HepG2 (cell line): Measurements from ENCODE around the gene VAV2. TPM values are rescaled to one million over a fixed set of nuclear protein-coding genes. Genes with fewer than 3 reads are reported as not detected.

Experiments
- ATAC-seq: fragments of 200-7000 bp; cut with Tn5 transposase; 3 replicates; pipeline ENCODE4 v1.9.1; 2020; ENCODE audit warnings: mild to moderate bottlenecking, moderate library complexity
- BruUV-seq: library from RNA; stranded (reverse); fragments of 400-500 nt; replicated peaks from 2 replicates; lab custom pipeline; 2021; lab: Mats Ljungman, UMichigan
- CTCF ChIA-PET: fragments of 300-600 bp; formaldehyde crosslinking; extraction: SDS; loops from one replicate; lab custom pipeline; 2021; ENCODE audit warnings: low total read pairs, inconsistent platforms, low intra/inter-chr PET ratio; lab: Yijun Ruan, JAX
- POLR2A ChIA-PET: fragments of 350-600 bp; sonication (Branson Sonifier 250); formaldehyde crosslinking; loops from one replicate; lab custom pipeline; 2020; ENCODE audit warnings: antibody characterized with exemption, inconsistent platforms; lab: Yijun Ruan, JAX
- DNase-seq: peaks from one replicate; pipeline ENCODE4 v3.0.0-alpha.2; 2015; ENCODE audit warnings: low spot score
- FAIRE-seq: peaks from 3 replicates; lab custom pipeline; 2011; peaks lifted over from hg19 to GRCh38; lab: Jason Lieb, UNC
- H2AFZ ChIP-seq: one replicate; pipeline ENCODE4 v1.6.1; 2011; ENCODE audit warnings: low read length, inconsistent platforms
- H3K27ac ChIP-seq: fragments of 300-600 bp; 3 replicates; pipeline ENCODE4 v1.8.0; 2011; ENCODE audit warnings: mixed run types, mild to moderate bottlenecking, mixed read lengths, low read length, inconsistent platforms; ENCODE audit not compliant: insufficient read depth; ENCODE audit errors: extremely low read length
- H3K27me3 ChIP-seq, 2 experiments: fragments of 200-600 bp in 1 of 2; 2 replicates in 1 of 2; 3 replicates in 1 of 2; pipeline versions ENCODE4 v1.6.0 to v1.8.0; 2011; ENCODE audit warnings: low read length in 2 of 2, mild to moderate bottlenecking in 2 of 2, moderate library complexity in 2 of 2, inconsistent platforms in 1 of 2; ENCODE audit not compliant: insufficient read depth in 2 of 2, control insufficient read depth in 1 of 2
- H3K36me3 ChIP-seq, 2 experiments: fragments of 200-600 bp in 1 of 2; replicated peaks in 1 of 2; 2 replicates in 1 of 2; 3 replicates in 1 of 2; pipeline versions ENCODE4 v1.5.1 to v1.8.0; 2011; ENCODE audit warnings: low read length in 2 of 2, inconsistent platforms in 1 of 2; ENCODE audit not compliant: insufficient read depth in 2 of 2, control insufficient read depth in 1 of 2
- H3K4me1 ChIP-seq: 2 replicates; pipeline ENCODE4 v1.5.1; 2012; ENCODE audit warnings: low read length, inconsistent platforms; ENCODE audit not compliant: insufficient read depth
- H3K4me2 ChIP-seq: 2 replicates; pipeline ENCODE4 v1.6.0; 2011; ENCODE audit warnings: low read depth, low read length, inconsistent platforms
- H3K4me3 ChIP-seq, 3 experiments: fragments of 200-600 bp in 1 of 3; sonication (generic), shearing (Covaris generic) in 1 of 3; replicated peaks in 1 of 3; 2 replicates each; pipeline ENCODE4 v1.5.1; 2011 to 2016; ENCODE audit warnings: low read length in 3 of 3, inconsistent platforms in 2 of 3, low read depth in 2 of 3, mild to moderate bottlenecking in 2 of 3, control low read depth in 1 of 3, mixed read lengths in 1 of 3; ENCODE audit not compliant: insufficient read depth in 1 of 3
- H3K79me2 ChIP-seq: one replicate; pipeline ENCODE4 v1.6.1; 2011; ENCODE audit warnings: low read length, inconsistent platforms; ENCODE audit not compliant: insufficient read depth
- H3K9ac ChIP-seq: 2 replicates; pipeline ENCODE4 v1.6.0; 2011; ENCODE audit warnings: mild to moderate bottlenecking, low read depth, low read length, inconsistent platforms; ENCODE audit not compliant: insufficient read depth
- H3K9me3 ChIP-seq: 2 replicates; pipeline ENCODE4 v1.5.1; 2012; ENCODE audit warnings: mild to moderate bottlenecking, low read length
- H4K20me1 ChIP-seq: 2 replicates; pipeline ENCODE4 v1.6.0; 2011; ENCODE audit warnings: inconsistent platforms, mild to moderate bottlenecking, low read length, moderate library complexity; ENCODE audit not compliant: insufficient read depth
- POLR2AphosphoS2 ChIP-seq: IDR thresholded peaks from 2 replicates; pipeline ENCODE4 v1.6.1; 2011; ENCODE audit warnings: low read depth, low read length, improper control_type of control experiment
- REST ChIP-seq, 2 experiments: IDR thresholded peaks; 2 replicates each; pipeline ENCODE4 v1.6.1; 2011 to 2012; ENCODE audit warnings: low read length in 2 of 2, borderline replicate concordance in 1 of 2, low read depth in 1 of 2, mild to moderate bottlenecking in 1 of 2, moderate library complexity in 1 of 2
- THRA ChIP-seq: sonication (generic); formaldehyde crosslinking; IDR thresholded peaks from 2 replicates; pipeline ENCODE4 v1.4.0; 2020; ENCODE audit warnings: missing genetic modification reagents, borderline replicate concordance
- WGBS: methylation state at CpG from one replicate; pipeline ENCODE4 v1.1.6; 2017; ENCODE audit warnings: low lambda C conversion rate; 5-methylcytosine and 5-hydroxymethylcytosine counted together
- in situ Hi-C: cut with HindIII; loops from 2 replicates; pipeline ENCODE4 v1.10.0; 2017; ENCODE audit warnings: low pct_unique_long_range_greater_than_20kb; ENCODE audit not compliant: extremely low pct_ligation_motif_present
- intact Hi-C: fragments of 100-400 bp; cut with micrococcal nuclease; formaldehyde crosslinking; loops from one replicate; pipeline ENCODE4 v1.10.0; 2022; ENCODE audit not compliant: unreplicated experiment
- polyA plus RNA-seq, 8 experiments: library from polyadenylated mRNA; depleted of rRNA in 3 of 8; stranded (reverse) in 7 of 8; unstranded in 1 of 8; fragments of >200 nt; fragmentation: Illumina TruSeq in 4 of 8; extraction: Trizol in 4 of 8; gene quantifications; 2 replicates each; pipeline versions ENCODE4 v1.2.1 to v1.2.3, GENCODE V29; 2011 to 2016; ENCODE audit warnings: low read depth in 4 of 8, missing spikeins in 1 of 8, mixed read lengths in 1 of 8; ENCODE audit not compliant: insufficient read depth in 1 of 8
- total RNA-seq, 5 experiments: library from RNA; depleted of rRNA; stranded (reverse); fragments of >200 nt; fragmentation: Illumina TruSeq; extraction: Trizol; gene quantifications; 2 replicates each; pipeline ENCODE4 v1.2.3, GENCODE V29; 2016; ENCODE audit warnings: low read depth in 1 of 5

The VAV2 gene
- total and polyA plus RNA-seq, 2 of the 13 experiments (the other 11 are each of a cell fraction or from before 2014, with no cell fraction given): 22.5 to 22.9 TPM

GRCh38 chr9:133976887-133977286 is 15.2 kb downstream of the VAV2 start:
- peaks cover 99% of the 10 kb centered on the region for H3K4me1 ChIP-seq
- no peak for TF ChIP-seq REST (IDR thresholded peaks at IDR 0.05; ENCODE audit: borderline replicate concordance in 1 of 2, low read depth in 1 of 2, low read length in 2 of 2)
- no peak for TF ChIP-seq THRA (CRISPR knock-in tag)
- no peak for TF ChIP-seq POLR2AphosphoS2
- FAIRE-seq (no peak), DNase-seq (no peak), ATAC-seq (no peak)
- H3K36me3 ChIP-seq: peaks cover 0 to 8% of the 10 kb centered on the region in 2 experiments; a peak in 1 of 5 replicates
- CTCF ChIA-PET: no interaction called here
- BruUV-seq: no TSS peak
- H3K4me3 ChIP-seq: no peak overlapping the region
- 56% methylated on average over 2 of the region's 9 CpGs for WGBS
- peak overlapping the region; percentile 92 for H3K27ac ChIP-seq
- in situ Hi-C loops: no loop called here
- peaks cover 96% of the 10 kb centered on the region for H3K79me2 ChIP-seq
- H3K9me3 ChIP-seq: no peaks in the 10 kb centered on the region
- no peaks in the 10 kb centered on the region for H3K27me3 ChIP-seq
- POLR2A ChIA-PET: interaction anchor here (1.9 kb wide), 1 partner anchor 84 kb away, joined by 5 read pairs; no protein-coding TSS in a partner anchor
- intact Hi-C loops: loop anchor here (5.0 kb wide), 1 partner anchor 55 kb away; no protein-coding TSS in a partner anchor
- no peak overlapping the region for H3K9ac ChIP-seq
- no peak overlapping the region for H2AFZ ChIP-seq
- peaks cover 14% of the 10 kb centered on the region; the same call in 1 of the 2 replicates for H4K20me1 ChIP-seq
- H3K4me2 ChIP-seq: 0 out of 2 replicates have a peak overlapping the region, but pooled peaks have one; percentile 8
